ENCODE measurements around the gene TMED9. TPM values are rescaled to one million over a fixed set of nuclear protein-coding genes. Genes with fewer than 3 reads are reported as not detected.

The TMED9 gene
- total and polyA plus RNA-seq, 2 donors (not counting 3 experiments of a cell fraction or from before 2014, with no cell fraction given), result 291 to 331 TPM

- H3K27me3 ChIP-seq (ENCODE audit: control insufficient read depth in 2 of 2, insufficient read depth in 2 of 2, low read length in 2 of 2), result no peaks in the 10 kb centered on the region
- peaks cover 14% of the 10 kb centered on the region for H3K4me1 ChIP-seq (ENCODE audit: control insufficient read depth, extremely low read depth, insufficient read depth, low read length)
- H3K4me2 ChIP-seq (ENCODE audit: insufficient read depth, low read length), result peak overlapping the region; percentile 86
- BruUV-seq (replicated peaks), result no TSS peak
- DNase-seq (ENCODE audit: low read depth, low spot score) (no peak), FAIRE-seq (no peak)
- peaks cover 2 to 9% of the 10 kb centered on the region in 2 experiments for H3K36me3 ChIP-seq (ENCODE audit: control insufficient read depth in 2 of 2, extremely low read depth in 1 of 2, insufficient read depth in 2 of 2, low read length in 2 of 2)
- intact Hi-C loops (cut with micrococcal nuclease) (loop anchor here (2.0 kb wide), 2 partner anchors 40 to 552 kb away; partner anchors contain the start of gene NHP2), dilution Hi-C loops (cut with MboI; ENCODE audit: extremely low pct_ligation_motif_present, low sequenced_read_pairs) (no loop called here)
- peak overlapping the region in 1 of 3 experiments; percentile 90 for H3K4me3 ChIP-seq (replicated peaks in 1 of 3; ENCODE audit: insufficient read depth in 1 of 3, low read depth in 1 of 3, low read length in 3 of 3)
- TF ChIP-seq CTCF (IDR thresholded peaks at IDR 0.05; ENCODE audit: extremely low read depth in 1 of 2, insufficient read depth in 1 of 2, low read depth in 1 of 2, low read length in 2 of 2), result no peak
- TF ChIP-seq GATA2 (IDR thresholded peaks at IDR 0.05; ENCODE audit: insufficient read depth, insufficient read length, low read depth, low read length), result no peak
- no peak for TF ChIP-seq POLR2A (IDR thresholded peaks at IDR 0.05; ENCODE audit: low read depth, low read length)
- TF ChIP-seq POLR2AphosphoS5 (IDR thresholded peaks at IDR 0.05; ENCODE audit: insufficient read depth, low read depth, low read length), result no peak
- no peak for TF ChIP-seq MAX (IDR thresholded peaks at IDR 0.05; ENCODE audit: insufficient read depth, insufficient read length)
- no peak for TF ChIP-seq EZH2 (IDR thresholded peaks at IDR 0.05; ENCODE audit: borderline replicate concordance, low read depth, low read length, severe bottlenecking)
- TF ChIP-seq FOS (IDR thresholded peaks at IDR 0.05; ENCODE audit: borderline replicate concordance, insufficient read depth, low read length), result no peak
- CTCF ChIA-PET, result no interaction called here
- H2AFZ ChIP-seq (ENCODE audit: low read depth, low read length), result no peak overlapping the region
- H3K9me3 ChIP-seq (replicated peaks; ENCODE audit: control insufficient read depth, insufficient read depth, low read length), result no peaks in the 10 kb centered on the region
- no peaks in the 10 kb centered on the region for H4K20me1 ChIP-seq (replicated peaks; ENCODE audit: control insufficient read depth, extremely low read depth, insufficient read depth, low read length)
- peak overlapping the region; percentile 61 for H3K27ac ChIP-seq (ENCODE audit: insufficient read depth, low read depth, low read length)
- H3K9ac ChIP-seq (replicated peaks; ENCODE audit: extremely low read depth, insufficient read depth, low read length), result no peak overlapping the region
- POLR2A ChIA-PET, result no interaction called here
- peaks cover 5% of the 10 kb centered on the region for H3K79me2 ChIP-seq (ENCODE audit: control insufficient read depth, insufficient read depth, low read length)
- no peaks in the 10 kb centered on the region for H3K9me1 ChIP-seq (replicated peaks; ENCODE audit: control insufficient read depth, extremely low read depth, insufficient read depth, low read length)
Observed at GRCh38 chr5:177601126-177601525, 9.1 kb downstream of the TMED9 start.
